NT2/D1 (cell line): Measurements from ENCODE around the gene AK4.

Experiments
- YY1 ChIP-seq: IDR thresholded peaks from 2 replicates; pipeline ENCODE4 v1.6.1; 2011; ENCODE audit not compliant: insufficient read length, insufficient read depth
- ZNF274 ChIP-seq: IDR thresholded peaks from 2 replicates; pipeline ENCODE4 v1.6.1; 2011; ENCODE audit warnings: mild to moderate bottlenecking, low read depth, low read length

GRCh38 chr1:65238010-65238409 is 90.0 kb downstream of the AK4 start:
- TF ChIP-seq YY1, result no peak
- no peak for TF ChIP-seq ZNF274
